ENCODE measurements around the gene NUP205.
"Not testable (repeated sequence)": the region's sequence is repeated elsewhere in the genome, so short reads cannot be mapped to it uniquely, and the experiment has no call there.

Gene NUP205

GRCh38 chr7:135664046-135664589, 106.4 kb downstream of the NUP205 start:
- peaks cover 18% of the 10 kb centered on the region for H3K36me3 Mint-ChIP-seq
- H3K4me3 Mint-ChIP-seq, result peak overlapping the region; percentile 95
- DNase-seq (ENCODE audit: low spot score in 2 of 2) (no peak), ATAC-seq (peak; percentile 80)
- H3K9me3 Mint-ChIP-seq, result no peaks in the 10 kb centered on the region
- peak overlapping the region; percentile 48 for H3K27ac Mint-ChIP-seq
- H3K4me1 Mint-ChIP-seq, result peaks cover 39% of the 10 kb centered on the region

GRCh38 chr7:135665042-135665441, 107.3 kb downstream of the NUP205 start:
- no peaks in the 10 kb centered on the region for H3K9me3 Mint-ChIP-seq
- H3K4me1 Mint-ChIP-seq, result peaks cover 48% of the 10 kb centered on the region
- H3K36me3 Mint-ChIP-seq, result peaks cover 18% of the 10 kb centered on the region
- DNase-seq (ENCODE audit: low spot score in 2 of 2) (no peak), ATAC-seq (no peak)
- H3K4me3 Mint-ChIP-seq, result no peak overlapping the region
- no peak overlapping the region for H3K27ac Mint-ChIP-seq

DNA sequence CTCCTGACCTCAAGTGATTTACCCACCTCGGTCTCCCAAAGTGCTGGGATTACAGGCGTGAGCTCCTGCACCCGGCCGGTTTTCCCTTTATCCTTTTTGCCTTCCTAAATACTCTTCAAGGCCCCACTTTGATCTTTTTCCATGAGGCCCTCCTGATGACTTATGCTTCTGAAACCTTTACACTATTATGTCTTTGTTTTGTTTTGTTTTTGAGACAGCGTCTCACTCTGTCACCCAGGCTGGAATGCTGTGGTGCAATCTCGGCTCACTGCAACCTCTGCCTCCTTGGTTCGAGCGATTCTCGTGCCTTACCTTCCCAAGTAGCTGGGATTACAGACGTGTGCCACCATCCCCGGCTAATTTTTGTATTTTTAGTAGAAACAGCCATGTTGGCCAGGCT, 108.4 kb downstream of the NUP205 start:
- peaks cover 50% of the 10 kb centered on the region for H3K4me1 Mint-ChIP-seq
- DNase-seq (ENCODE audit: low spot score in 2 of 2) (no peak), ATAC-seq (no peak)

GRCh38 chr7:135666846-135667245, 109.1 kb downstream of the NUP205 start:
- Mint-ChIP-seq H3K4me3 (no peak overlapping the region), H3K36me3 (peaks cover 18% of the 10 kb centered on the region), H3K27ac (no peak overlapping the region), H3K4me1 (peaks cover 44% of the 10 kb centered on the region), H3K9me3 (no peaks in the 10 kb centered on the region)
- ATAC-seq (no peak), DNase-seq (ENCODE audit: low spot score in 2 of 2) (no peak)

More for the DNA sequence above, 108.4 kb downstream of the NUP205 start:
- no peak overlapping the region for H3K4me3 Mint-ChIP-seq
- no peaks in the 10 kb centered on the region for H3K9me3 Mint-ChIP-seq
- peaks cover 18% of the 10 kb centered on the region for H3K36me3 Mint-ChIP-seq
- H3K27ac Mint-ChIP-seq, result no peak overlapping the region

GRCh38 chr7:135667626-135668025, 109.9 kb downstream of the NUP205 start:
- H3K9me3 Mint-ChIP-seq; H3K27ac Mint-ChIP-seq; DNase-seq (ENCODE audit: low spot score in 2 of 2); ATAC-seq; H3K4me3 Mint-ChIP-seq: not testable (repeated sequence)
- peaks cover 42% of the 10 kb centered on the region for H3K4me1 Mint-ChIP-seq
- H3K36me3 Mint-ChIP-seq, result peaks cover 11% of the 10 kb centered on the region

- not testable (repeated sequence) for DNase-seq (ENCODE audit: low spot score in 2 of 2); H3K9me3 Mint-ChIP-seq; H3K27ac Mint-ChIP-seq; ATAC-seq; H3K4me3 Mint-ChIP-seq
- peaks cover 19% of the 10 kb centered on the region for H3K36me3 Mint-ChIP-seq
- peaks cover 41% of the 10 kb centered on the region for H3K4me1 Mint-ChIP-seq
Observed at GRCh38 chr7:135668852-135669395, 111.2 kb downstream of the NUP205 start.

DNA sequence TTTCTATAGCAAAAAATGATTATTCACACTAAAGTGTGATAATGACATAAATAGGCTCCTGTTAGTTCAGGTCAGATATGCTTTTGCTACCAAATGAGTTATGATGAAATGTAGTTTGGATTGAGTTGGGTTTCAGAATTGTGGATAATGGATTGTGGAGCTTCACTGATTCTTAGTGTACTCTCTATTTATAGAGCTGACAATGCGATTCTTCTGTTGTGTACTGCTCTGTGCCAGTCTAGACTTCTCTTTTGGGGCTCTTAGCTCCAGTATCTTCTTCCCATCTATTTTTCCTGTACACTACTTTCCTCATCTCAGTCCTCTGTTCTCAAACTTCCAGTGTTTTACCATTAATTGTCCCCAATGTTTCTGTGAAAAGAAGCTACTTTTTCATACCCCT, 112.1 kb downstream of the NUP205 start:
- DNase-seq (ENCODE audit: low spot score in 2 of 2) (no peak), ATAC-seq (no peak)
- Mint-ChIP-seq H3K4me3 (no peak overlapping the region), H3K4me1 (peaks cover 32% of the 10 kb centered on the region), H3K9me3 (no peaks in the 10 kb centered on the region), H3K27ac (no peak overlapping the region), H3K36me3 (peaks cover 27% of the 10 kb centered on the region)

GRCh38 chr7:135670179-135670578, 112.5 kb downstream of the NUP205 start:
- ATAC-seq (no peak), DNase-seq (ENCODE audit: low spot score in 2 of 2) (no peak)
- Mint-ChIP-seq H3K4me1 (peaks cover 28% of the 10 kb centered on the region), H3K4me3 (no peak overlapping the region), H3K9me3 (no peaks in the 10 kb centered on the region), H3K36me3 (peaks cover 31% of the 10 kb centered on the region), H3K27ac (no peak overlapping the region)

- DNase-seq (ENCODE audit: low spot score in 2 of 2) (no peak), ATAC-seq (peak; percentile 57)
- H3K4me3 Mint-ChIP-seq, result no peak overlapping the region
- peaks cover 16% of the 10 kb centered on the region for H3K4me1 Mint-ChIP-seq
- H3K9me3 Mint-ChIP-seq, result no peaks in the 10 kb centered on the region
- no peak overlapping the region for H3K27ac Mint-ChIP-seq
- H3K36me3 Mint-ChIP-seq, result peaks cover 50% of the 10 kb centered on the region
Observed at GRCh38 chr7:135672560-135673359, 115.0 kb downstream of the NUP205 start.

- ATAC-seq, result no peak
- H3K9me3 Mint-ChIP-seq, result no peaks in the 10 kb centered on the region
- H3K4me1 Mint-ChIP-seq, result peaks cover 16% of the 10 kb centered on the region
- H3K4me3 Mint-ChIP-seq, result no peak overlapping the region
- no peak for DNase-seq (ENCODE audit: low spot score in 2 of 2)
- H3K27ac Mint-ChIP-seq, result no peak overlapping the region
- H3K36me3 Mint-ChIP-seq, result peaks cover 51% of the 10 kb centered on the region
Observed at GRCh38 chr7:135673360-135673706, 115.6 kb downstream of the NUP205 start.

GRCh38 chr7:135678612-135679575, 121.2 kb downstream of the NUP205 start:
- no peak overlapping the region for H3K27ac Mint-ChIP-seq
- DNase-seq (ENCODE audit: low spot score in 2 of 2) (no peak), ATAC-seq (no peak)
- H3K4me1 Mint-ChIP-seq, result peaks cover 6% of the 10 kb centered on the region
- no peaks in the 10 kb centered on the region for H3K9me3 Mint-ChIP-seq
- no peak overlapping the region for H3K4me3 Mint-ChIP-seq
- peaks cover 40% of the 10 kb centered on the region for H3K36me3 Mint-ChIP-seq

- no peak overlapping the region for H3K27ac Mint-ChIP-seq
Observed at GRCh38 chr7:135681762-135682161, 124.0 kb downstream of the NUP205 start.

DNA sequence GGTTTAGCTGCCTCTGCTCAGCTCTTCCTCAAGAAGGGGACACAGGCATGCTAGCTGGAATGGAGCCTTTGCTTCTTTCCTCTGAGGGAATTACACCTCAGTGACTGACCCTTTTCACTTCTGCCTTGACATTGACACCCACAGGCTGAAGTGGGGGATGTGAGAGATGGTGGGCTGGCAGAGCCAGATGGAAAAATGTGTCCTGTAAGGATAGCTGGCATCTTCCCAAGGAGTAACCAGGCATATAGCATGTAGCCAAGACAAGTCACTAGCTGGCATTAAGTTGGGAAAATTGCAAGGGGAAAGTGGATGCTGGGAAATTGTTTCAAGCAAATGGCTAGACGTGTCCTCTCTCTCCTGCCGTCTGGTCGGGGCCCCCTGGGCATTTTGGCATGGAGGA, 124.5 kb downstream of the NUP205 start:
- Mint-ChIP-seq H3K4me3 (no peak overlapping the region), H3K27ac (no peak overlapping the region), H3K36me3 (peaks cover 14% of the 10 kb centered on the region), H3K9me3 (no peaks in the 10 kb centered on the region), H3K4me1 (peaks cover 6% of the 10 kb centered on the region)
- DNase-seq (ENCODE audit: low spot score in 2 of 2) (no peak), ATAC-seq (no peak)

More at GRCh38 chr7:135681762-135682161, 124.0 kb downstream of the NUP205 start:
- Mint-ChIP-seq H3K4me1 (peaks cover 6% of the 10 kb centered on the region), H3K4me3 (no peak overlapping the region), H3K9me3 (no peaks in the 10 kb centered on the region), H3K36me3 (peaks cover 18% of the 10 kb centered on the region)
- no peak for DNase-seq (ENCODE audit: low spot score in 2 of 2)
- ATAC-seq, result no peak

DNA sequence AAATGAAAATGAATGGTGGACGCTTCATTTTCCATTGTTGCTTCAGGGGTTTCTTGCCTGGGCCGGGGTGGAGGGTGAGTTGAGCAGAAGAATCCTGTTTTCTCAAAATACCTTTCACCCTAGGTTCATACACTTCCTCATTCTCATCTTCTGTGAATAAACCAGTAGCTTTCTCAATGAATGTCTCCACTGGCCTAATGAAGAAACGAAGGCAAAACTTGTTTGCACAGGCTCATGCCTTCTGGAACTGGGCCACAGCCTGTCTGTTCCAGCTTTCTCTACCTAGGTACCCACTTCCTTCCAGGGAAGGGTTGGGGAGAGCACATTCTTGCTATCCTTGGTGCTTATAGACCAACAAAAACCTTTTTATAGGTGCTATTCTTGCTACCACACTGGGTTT, 125.9 kb downstream of the NUP205 start:
- no peak overlapping the region for H3K4me3 Mint-ChIP-seq
- ATAC-seq, result no peak
- H3K4me1 Mint-ChIP-seq, result peaks cover 6% of the 10 kb centered on the region
- DNase-seq (ENCODE audit: low spot score in 2 of 2), result no peak
- H3K36me3 Mint-ChIP-seq, result peaks cover 7% of the 10 kb centered on the region
- H3K27ac Mint-ChIP-seq, result no peak overlapping the region
- H3K9me3 Mint-ChIP-seq, result no peaks in the 10 kb centered on the region

GRCh38 chr7:135684136-135684535, 126.4 kb downstream of the NUP205 start:
- H3K4me3 Mint-ChIP-seq, result no peak overlapping the region
- no peaks in the 10 kb centered on the region for H3K9me3 Mint-ChIP-seq
- DNase-seq (ENCODE audit: low spot score in 2 of 2), result no peak
- H3K4me1 Mint-ChIP-seq, result peaks cover 6% of the 10 kb centered on the region
- H3K36me3 Mint-ChIP-seq, result peaks cover 7% of the 10 kb centered on the region
- no peak for ATAC-seq
- peak overlapping the region; percentile 12 for H3K27ac Mint-ChIP-seq

All from stimulated activated effector memory CD8-positive, alpha-beta T cell treated with anti-CD3 and anti-CD28 coated beads, Interleukin-12 subunit alpha, Interleukin-12 subunit beta, amount 100 ng/mL, for 72 hours (primary cell).